ENCODE results near the gene UNC45B.
A peak's percentile ranks its signal among the peaks of the same experiment; 100 is the strongest.

GRCh38 chr17:35170968-35171771, 23.6 kb downstream of the UNC45B start:
- TF ChIP-seq POLR2AphosphoS5 (IDR thresholded peaks at IDR 0.05; ENCODE audit: insufficient read depth in 1 of 2, low read depth in 1 of 2) (no peak), CTCF (IDR thresholded peaks at IDR 0.05) (peak in 1 of 3 experiments; percentile 32)
